ENCODE data around the gene C19orf47. TPM values are rescaled to one million over a fixed set of nuclear protein-coding genes. Genes with fewer than 3 reads are reported as not detected.

The C19orf47 gene
- total RNA-seq (2021) (17.3 and 21.2 TPM in 2 replicates), Bru-seq, nascent RNA (percentile 58 among the genes with signal in this experiment), BruChase-seq, experiment 1, labeled RNA remaining after a 2-hour chase (percentile 52 among the genes with signal in this experiment), BruChase-seq, experiment 2, labeled RNA remaining after a 6-hour chase (percentile 63 among the genes with signal in this experiment)
- long read RNA-seq, partial matches to known transcripts: 2 of 9 reads
- long read RNA-seq, other reads (novel, unspliced or antisense): 6 of 9 reads

- H3K27ac ChIP-seq: peak within 1 kb of the TSS; percentile 32; the same call in 1 of the 2 replicates
- peak; percentile 95 to 99 for DNase-seq
- H3K4me2 ChIP-seq: peak within 1 kb of the TSS; percentile 95
- BruUV-seq (replicated peaks): no TSS peak
- peak within 1 kb of the TSS; percentile 99 for H2AFZ ChIP-seq
- no peaks in the 10 kb centered on the region for H3K9me2 ChIP-seq (ENCODE audit: insufficient read depth)
- no peaks in the 10 kb centered on the region for H3K36me3 ChIP-seq (ENCODE audit: low read depth)
- intact Hi-C loops (cut with micrococcal nuclease; ENCODE audit: unreplicated experiment): loop anchor here (1.0 to 5.0 kb wide), 4 partner anchors 44 to 172 kb away; partner anchors contain the start of genes BLVRB, HIPK4 and SERTAD3
- H3K27me3 ChIP-seq (ENCODE audit: insufficient read depth, low read depth): no peaks in the 10 kb centered on the region
- H4K20me1 ChIP-seq (ENCODE audit: insufficient read depth): no peaks in the 10 kb centered on the region
- H3F3A ChIP-seq (ENCODE audit: insufficient read depth, low read depth): no peaks in the 10 kb centered on the region; the same call in 1 of the 2 replicates
- H3K4me3 ChIP-seq: peak within 1 kb of the TSS; percentile 96
- TF ChIP-seq CTCF (conservative IDR thresholded peaks at IDR 0.05): no peak
- no peak for TF ChIP-seq EZH2 (IDR thresholded peaks at IDR 0.05; ENCODE audit: low read depth)
- no peaks in the 10 kb centered on the region for H3K9me3 ChIP-seq (ENCODE audit: insufficient read depth, low read depth)
- POLR2A ChIA-PET (ENCODE audit: unreplicated experiment): interaction anchor here (0.6 kb wide), 6 partner anchors 96 to 450 kb away, joined by 3 to 4 read pairs (median 3); partner anchors contain the start of gene BLVRB
- peaks cover 33% of the 10 kb centered on the region for H3K79me2 ChIP-seq (ENCODE audit: low read depth)
- CTCF ChIA-PET: interaction anchor here (0.7 kb wide), 3 partner anchors 286 to 556 kb away, joined by 5 to 22 read pairs (median 16); no protein-coding TSS in a partner anchor
- H3K4me1 ChIP-seq (replicated peaks; ENCODE audit: insufficient read depth): peaks cover 17% of the 10 kb centered on the region; the same call in 1 of the 2 replicates
These were observed at the start of gene C19orf47, which contains the start of gene PLD3 for GRCh38 chr19:40348125-40348913. TSS of gene C19orf47 (minus strand) at chr19:40348397. CDS start at chr19:40341857, 6,540 bp downstream. TSS of gene PLD3 (plus strand) at chr19:40348695. CDS start at chr19:40366484, 17,789 bp downstream.

GRCh38 chr19:40397568-40397906 lies 49.3 kb upstream of the C19orf47 start:
- Histone ChIP-seq H3F3A (ENCODE audit: insufficient read depth, low read depth) (0 out of 2 replicates have a peak, but pooled peaks cover 4% of the 10 kb centered on the region), H3K4me1 (replicated peaks; ENCODE audit: insufficient read depth) (peaks cover 12% of the 10 kb centered on the region), H3K27me3 (ENCODE audit: insufficient read depth, low read depth) (no peaks in the 10 kb centered on the region), H3K79me2 (ENCODE audit: low read depth) (no peaks in the 10 kb centered on the region), H3K9me3 (ENCODE audit: insufficient read depth, low read depth) (no peaks in the 10 kb centered on the region), H2AFZ (no peak overlapping the region), H3K27ac (no peak overlapping the region), H3K4me3 (no peak overlapping the region), H4K20me1 (ENCODE audit: insufficient read depth) (no peaks in the 10 kb centered on the region), H3K4me2 (no peak overlapping the region), H3K36me3 (ENCODE audit: low read depth) (no peaks in the 10 kb centered on the region), H3K9me2 (ENCODE audit: insufficient read depth) (no peaks in the 10 kb centered on the region)
- intact Hi-C loops (cut with micrococcal nuclease; ENCODE audit: unreplicated experiment): loop anchor here (10.0 kb wide), 1 partner anchor 127 kb away; no protein-coding TSS in a partner anchor
- no peak for TF ChIP-seq CTCF (conservative IDR thresholded peaks at IDR 0.05)
- no peak for TF ChIP-seq EZH2 (IDR thresholded peaks at IDR 0.05; ENCODE audit: low read depth)
- no TSS peak for BruUV-seq (replicated peaks)
- DNase-seq: no peak
- CTCF ChIA-PET: interaction anchor here (0.7 kb wide), 1 partner anchor 50 kb away, joined by 3 read pairs; no protein-coding TSS in a partner anchor
- POLR2A ChIA-PET (ENCODE audit: unreplicated experiment): no interaction called here

- Histone ChIP-seq H3K27ac (no peak overlapping the region), H3K9me2 (ENCODE audit: insufficient read depth) (no peaks in the 10 kb centered on the region), H3K27me3 (ENCODE audit: insufficient read depth, low read depth) (no peaks in the 10 kb centered on the region), H3F3A (ENCODE audit: insufficient read depth, low read depth) (0 out of 2 replicates have a peak, but pooled peaks cover 4% of the 10 kb centered on the region), H2AFZ (no peak overlapping the region), H3K4me3 (no peak overlapping the region), H3K4me2 (no peak overlapping the region), H3K4me1 (replicated peaks; ENCODE audit: insufficient read depth) (peaks cover 17% of the 10 kb centered on the region), H3K9me3 (ENCODE audit: insufficient read depth, low read depth) (no peaks in the 10 kb centered on the region), H4K20me1 (ENCODE audit: insufficient read depth) (no peaks in the 10 kb centered on the region), H3K79me2 (ENCODE audit: low read depth) (no peaks in the 10 kb centered on the region), H3K36me3 (ENCODE audit: low read depth) (no peaks in the 10 kb centered on the region)
- TF ChIP-seq EZH2 (IDR thresholded peaks at IDR 0.05; ENCODE audit: low read depth) (no peak), CTCF (conservative IDR thresholded peaks at IDR 0.05) (no peak)
- intact Hi-C loops (cut with micrococcal nuclease; ENCODE audit: unreplicated experiment): loop anchor here (10.0 kb wide), 1 partner anchor 128 kb away; no protein-coding TSS in a partner anchor
- ChIA-PET CTCF (interaction anchor here (0.7 kb wide), 1 partner anchor 50 kb away, joined by 3 read pairs; no protein-coding TSS in a partner anchor), POLR2A (ENCODE audit: unreplicated experiment) (no interaction called here)
- no peak for DNase-seq
- BruUV-seq (replicated peaks): no TSS peak
These were observed 48.8 kb upstream of the C19orf47 start for GRCh38 chr19:40396886-40397567.

Measured in PC-9 (cell line).